ENCODE results near the gene ZNF366.

The ZNF366 gene

DNA sequence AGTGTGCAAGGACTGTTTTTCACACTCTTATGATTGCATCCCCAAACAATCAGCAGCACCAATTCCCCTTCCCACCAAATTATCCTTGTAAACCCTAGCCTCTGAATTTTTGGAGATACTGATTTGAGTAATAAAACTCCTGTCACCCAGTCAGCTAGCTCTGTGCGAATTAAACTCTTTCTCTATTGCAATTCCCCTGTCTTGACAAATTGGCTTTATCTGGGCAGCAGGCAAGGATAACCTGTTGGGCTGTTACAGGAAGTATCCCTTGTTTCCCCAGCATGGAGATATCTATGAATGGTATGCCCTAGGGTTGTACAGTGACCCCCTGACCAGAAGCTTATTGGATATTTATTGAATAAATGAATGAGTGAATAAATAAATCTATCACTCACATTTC lies 106.3 kb downstream of the ZNF366 start:
- no peak for DNase-seq

DNA sequence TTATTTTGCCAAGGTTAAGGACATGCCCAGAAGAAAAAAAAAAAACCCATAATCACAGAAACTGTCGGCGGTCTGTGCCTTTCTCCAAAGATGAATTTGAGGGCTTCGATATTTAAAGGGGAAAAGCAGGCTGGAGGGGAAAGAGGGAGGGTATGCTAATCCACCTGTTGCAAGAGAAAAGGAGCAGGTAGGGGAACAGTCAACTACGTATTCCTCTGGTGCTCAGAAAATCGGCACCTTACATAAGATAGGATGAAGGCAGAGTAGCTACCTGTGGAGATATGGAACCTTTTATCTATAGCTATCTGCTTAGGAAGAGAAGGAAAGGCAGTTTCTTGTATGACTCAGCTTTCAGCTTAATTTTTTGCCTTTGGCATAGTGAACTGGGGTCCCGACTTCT lies 109.4 kb downstream of the ZNF366 start:
- no peak for DNase-seq

DNA sequence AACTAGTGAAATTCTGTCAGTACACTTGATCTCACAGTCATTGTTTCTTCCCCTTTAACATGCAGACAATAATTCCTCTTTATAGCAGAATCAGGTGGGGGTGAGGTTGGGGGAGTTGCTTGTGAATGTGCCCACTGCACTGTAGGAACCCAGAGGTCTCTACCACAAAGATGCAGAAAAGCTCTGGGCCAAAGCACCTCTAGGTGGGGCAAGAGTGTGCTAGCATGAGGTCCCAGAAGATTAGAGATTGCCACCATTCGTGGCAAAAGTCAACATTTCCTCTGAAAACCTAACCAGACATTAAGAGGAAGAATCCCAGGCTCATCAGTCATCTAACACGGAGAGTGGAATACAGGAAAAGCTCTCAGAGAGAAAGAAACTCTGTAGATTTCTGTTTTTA lies 112.5 kb downstream of the ZNF366 start:
- DNase-seq, result no peak

DNA sequence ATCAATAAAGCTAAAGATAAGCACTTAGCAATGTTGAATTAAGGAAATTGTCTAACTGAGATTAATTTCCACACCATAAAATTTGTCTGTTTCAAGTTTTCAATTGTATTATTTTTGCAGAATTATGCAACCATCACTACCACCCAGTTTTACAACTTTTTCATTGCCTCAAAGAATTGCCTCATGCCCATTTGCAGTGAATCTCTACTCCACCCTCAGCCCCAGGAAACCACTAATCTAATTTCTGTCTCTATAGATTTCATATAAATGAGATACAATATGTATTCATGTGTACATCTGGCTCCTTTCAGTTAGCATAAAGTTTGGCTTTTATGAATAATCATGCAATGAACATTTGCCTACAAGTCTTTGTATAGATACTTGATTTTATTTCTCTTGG lies 114.2 kb downstream of the ZNF366 start:
- no peak for DNase-seq

Data from GF-D8 (cell line).